ENCODE data around the gene CNKSR3. TPM values are rescaled to one million over a fixed set of nuclear protein-coding genes. Genes with fewer than 3 reads are reported as not detected.

CNKSR3 gene
- total RNA-seq, 3 donors from 2014 or later: 0.08 to 1.3 (median 0.29) TPM

GRCh38 chr6:154380741-154381140 is 129.7 kb downstream of the CNKSR3 start:
- DNase-seq: no peak
- Mint-ChIP-seq H3K36me3 (ENCODE audit: insufficient read depth) (no peaks in the 10 kb centered on the region), H3K9me3 (peaks cover 7% of the 10 kb centered on the region), H3K4me3 (no peak overlapping the region), H3K4me1 (ENCODE audit: low read depth) (no peaks in the 10 kb centered on the region), H3K27me3 (ENCODE audit: low read depth) (peaks cover 3% of the 10 kb centered on the region)
- ATAC-seq: no peak

- peaks cover 3% of the 10 kb centered on the region for H3K27me3 Mint-ChIP-seq (ENCODE audit: low read depth)
- no peak for DNase-seq
- H3K4me3 Mint-ChIP-seq: no peak overlapping the region
- no peaks in the 10 kb centered on the region for H3K4me1 Mint-ChIP-seq (ENCODE audit: low read depth)
- H3K36me3 Mint-ChIP-seq (ENCODE audit: insufficient read depth): no peaks in the 10 kb centered on the region
- no peak for ATAC-seq
- H3K9me3 Mint-ChIP-seq: peaks cover 7% of the 10 kb centered on the region
These were observed 130.9 kb downstream of the CNKSR3 start for GRCh38 chr6:154379585-154379984.

- Mint-ChIP-seq H3K4me3 (no peak overlapping the region), H3K9me3 (peaks cover 7% of the 10 kb centered on the region), H3K36me3 (ENCODE audit: insufficient read depth) (no peaks in the 10 kb centered on the region), H3K27me3 (ENCODE audit: low read depth) (peaks cover 3% of the 10 kb centered on the region), H3K4me1 (ENCODE audit: low read depth) (no peaks in the 10 kb centered on the region)
- no peak for DNase-seq
- no peak for ATAC-seq
These were observed 132.0 kb downstream of the CNKSR3 start for GRCh38 chr6:154378518-154378917.

GRCh38 chr6:154377726-154378125 is 132.8 kb downstream of the CNKSR3 start:
- ATAC-seq: no peak
- Mint-ChIP-seq H3K36me3 (ENCODE audit: insufficient read depth) (no peaks in the 10 kb centered on the region), H3K27me3 (ENCODE audit: low read depth) (peaks cover 3% of the 10 kb centered on the region), H3K9me3 (peaks cover under 1% of the 10 kb centered on the region), H3K4me1 (ENCODE audit: low read depth) (no peaks in the 10 kb centered on the region), H3K4me3 (no peak overlapping the region)
- DNase-seq: no peak

- Mint-ChIP-seq H3K27me3 (ENCODE audit: low read depth) (peaks cover 6% of the 10 kb centered on the region), H3K4me1 (ENCODE audit: low read depth) (no peaks in the 10 kb centered on the region), H3K4me3 (no peak overlapping the region), H3K9me3 (no peaks in the 10 kb centered on the region), H3K36me3 (ENCODE audit: insufficient read depth) (no peaks in the 10 kb centered on the region)
- ATAC-seq (no peak), DNase-seq (no peak)
These were observed 136.5 kb downstream of the CNKSR3 start for GRCh38 chr6:154373971-154374370.

- Mint-ChIP-seq H3K4me3 (no peak overlapping the region), H3K27me3 (ENCODE audit: low read depth) (peaks cover 3% of the 10 kb centered on the region), H3K36me3 (ENCODE audit: insufficient read depth) (no peaks in the 10 kb centered on the region), H3K4me1 (ENCODE audit: low read depth) (no peaks in the 10 kb centered on the region), H3K9me3 (no peaks in the 10 kb centered on the region)
- no peak for ATAC-seq
- DNase-seq: no peak
These were observed 139.2 kb downstream of the CNKSR3 start for GRCh38 chr6:154371281-154371680.

- H3K9me3 Mint-ChIP-seq: no peaks in the 10 kb centered on the region
- ATAC-seq (no peak), DNase-seq (no peak)
- peaks cover 3% of the 10 kb centered on the region for H3K27me3 Mint-ChIP-seq (ENCODE audit: low read depth)
- H3K4me1 Mint-ChIP-seq (ENCODE audit: low read depth): no peaks in the 10 kb centered on the region
- no peak overlapping the region for H3K4me3 Mint-ChIP-seq
- no peaks in the 10 kb centered on the region for H3K36me3 Mint-ChIP-seq (ENCODE audit: insufficient read depth)
These were observed 139.9 kb downstream of the CNKSR3 start for GRCh38 chr6:154370545-154370944.

GRCh38 chr6:154367839-154368695 is 142.4 kb downstream of the CNKSR3 start:
- no peaks in the 10 kb centered on the region for H3K9me3 Mint-ChIP-seq
- H3K27me3 Mint-ChIP-seq (ENCODE audit: low read depth): peaks cover 3% of the 10 kb centered on the region
- peak in 1 of 2 donors; percentile 46 for ATAC-seq
- no peak for DNase-seq
- no peaks in the 10 kb centered on the region for H3K36me3 Mint-ChIP-seq (ENCODE audit: insufficient read depth)
- no peaks in the 10 kb centered on the region for H3K4me1 Mint-ChIP-seq (ENCODE audit: low read depth)
- no peak overlapping the region for H3K4me3 Mint-ChIP-seq

GRCh38 chr6:154367336-154367735 is 143.1 kb downstream of the CNKSR3 start:
- DNase-seq: no peak
- no peak for ATAC-seq
- H3K9me3 Mint-ChIP-seq: no peaks in the 10 kb centered on the region
- H3K36me3 Mint-ChIP-seq (ENCODE audit: insufficient read depth): no peaks in the 10 kb centered on the region
- no peaks in the 10 kb centered on the region for H3K4me1 Mint-ChIP-seq (ENCODE audit: low read depth)
- peaks cover 3% of the 10 kb centered on the region for H3K27me3 Mint-ChIP-seq (ENCODE audit: low read depth)
- H3K4me3 Mint-ChIP-seq: no peak overlapping the region

- ATAC-seq (no peak), DNase-seq (no peak)
- Mint-ChIP-seq H3K27me3 (ENCODE audit: low read depth) (peaks cover 4% of the 10 kb centered on the region), H3K36me3 (ENCODE audit: insufficient read depth) (no peaks in the 10 kb centered on the region), H3K9me3 (no peaks in the 10 kb centered on the region), H3K4me3 (no peak overlapping the region), H3K4me1 (ENCODE audit: low read depth) (peaks cover 14% of the 10 kb centered on the region)
These were observed 146.7 kb downstream of the CNKSR3 start for GRCh38 chr6:154363821-154364220.

GRCh38 chr6:154361476-154361875 is 149.0 kb downstream of the CNKSR3 start:
- DNase-seq (no peak), ATAC-seq (no peak)
- H3K4me3 Mint-ChIP-seq: no peak overlapping the region
- H3K36me3 Mint-ChIP-seq (ENCODE audit: insufficient read depth): no peaks in the 10 kb centered on the region
- no peaks in the 10 kb centered on the region for H3K9me3 Mint-ChIP-seq
- peaks cover 17% of the 10 kb centered on the region for H3K4me1 Mint-ChIP-seq (ENCODE audit: low read depth)
- peaks cover 9% of the 10 kb centered on the region for H3K27me3 Mint-ChIP-seq (ENCODE audit: low read depth)

GRCh38 chr6:154360476-154360875 is 150.0 kb downstream of the CNKSR3 start:
- Mint-ChIP-seq H3K4me1 (ENCODE audit: low read depth) (peaks cover 19% of the 10 kb centered on the region), H3K36me3 (ENCODE audit: insufficient read depth) (no peaks in the 10 kb centered on the region), H3K9me3 (no peaks in the 10 kb centered on the region), H3K27me3 (ENCODE audit: low read depth) (peaks cover 12% of the 10 kb centered on the region), H3K4me3 (no peak overlapping the region)
- ATAC-seq: no peak
- no peak for DNase-seq

- Mint-ChIP-seq H3K4me3 (no peak overlapping the region), H3K9me3 (peaks cover 2% of the 10 kb centered on the region)
These were observed 150.8 kb downstream of the CNKSR3 start for GRCh38 chr6:154359679-154360078.

GRCh38 chr6:154359161-154359574 is 151.3 kb downstream of the CNKSR3 start:
- Mint-ChIP-seq H3K4me3 (peak overlapping the region; percentile 47), H3K36me3 (ENCODE audit: insufficient read depth) (no peaks in the 10 kb centered on the region), H3K27me3 (ENCODE audit: low read depth) (peaks cover 12% of the 10 kb centered on the region), H3K9me3 (peaks cover 7% of the 10 kb centered on the region), H3K4me1 (ENCODE audit: low read depth) (peaks cover 27% of the 10 kb centered on the region)
- ATAC-seq (peak in 1 of 2 donors; percentile 22), DNase-seq (no peak)

More at GRCh38 chr6:154359679-154360078, 150.8 kb downstream of the CNKSR3 start:
- Mint-ChIP-seq H3K4me1 (ENCODE audit: low read depth) (peaks cover 23% of the 10 kb centered on the region), H3K36me3 (ENCODE audit: insufficient read depth) (no peaks in the 10 kb centered on the region), H3K27me3 (ENCODE audit: low read depth) (peaks cover 12% of the 10 kb centered on the region)
- ATAC-seq (no peak), DNase-seq (no peak)

- Mint-ChIP-seq H3K4me3 (no peak overlapping the region), H3K4me1 (ENCODE audit: low read depth) (peaks cover 29% of the 10 kb centered on the region), H3K27me3 (ENCODE audit: low read depth) (peaks cover 12% of the 10 kb centered on the region), H3K9me3 (peaks cover 8% of the 10 kb centered on the region), H3K36me3 (ENCODE audit: insufficient read depth) (no peaks in the 10 kb centered on the region)
- ATAC-seq: no peak
- DNase-seq: no peak
These were observed 152.4 kb downstream of the CNKSR3 start for GRCh38 chr6:154358019-154358545.
